HepG2 (cell line): Measurements from ENCODE around the gene CSMD2. TPM values are rescaled to one million over a fixed set of nuclear protein-coding genes. Genes with fewer than 3 reads are reported as not detected.

ENCODE experiments used
- ATAC-seq: fragments of 200-7000 bp; cut with Tn5 transposase; 3 replicates; pipeline ENCODE4 v1.9.1; 2020; ENCODE audit warnings: mild to moderate bottlenecking, moderate library complexity
- BruUV-seq: library from RNA; stranded (reverse); fragments of 400-500 nt; replicated peaks from 2 replicates; lab custom pipeline; 2021; lab: Mats Ljungman, UMichigan
- CTCF ChIA-PET: fragments of 300-600 bp; formaldehyde crosslinking; extraction: SDS; loops from one replicate; lab custom pipeline; 2021; ENCODE audit warnings: low total read pairs, inconsistent platforms, low intra/inter-chr PET ratio; lab: Yijun Ruan, JAX
- POLR2A ChIA-PET: fragments of 350-600 bp; sonication (Branson Sonifier 250); formaldehyde crosslinking; loops from one replicate; lab custom pipeline; 2020; ENCODE audit warnings: antibody characterized with exemption, inconsistent platforms; lab: Yijun Ruan, JAX
- DNase-seq: peaks from one replicate; pipeline ENCODE4 v3.0.0-alpha.2; 2015; ENCODE audit warnings: low spot score
- FAIRE-seq: peaks from 3 replicates; lab custom pipeline; 2011; peaks lifted over from hg19 to GRCh38; lab: Jason Lieb, UNC
- H2AFZ ChIP-seq: one replicate; pipeline ENCODE4 v1.6.1; 2011; ENCODE audit warnings: low read length, inconsistent platforms
- H3K27ac ChIP-seq: fragments of 300-600 bp; 3 replicates; pipeline ENCODE4 v1.8.0; 2011; ENCODE audit warnings: mixed run types, mild to moderate bottlenecking, mixed read lengths, low read length, inconsistent platforms; ENCODE audit not compliant: insufficient read depth; ENCODE audit errors: extremely low read length
- H3K27me3 ChIP-seq, 2 experiments: fragments of 200-600 bp in 1 of 2; 2 replicates in 1 of 2; 3 replicates in 1 of 2; pipeline versions ENCODE4 v1.6.0 to v1.8.0; 2011; ENCODE audit warnings: low read length in 2 of 2, mild to moderate bottlenecking in 2 of 2, moderate library complexity in 2 of 2, inconsistent platforms in 1 of 2; ENCODE audit not compliant: insufficient read depth in 2 of 2, control insufficient read depth in 1 of 2
- H3K36me3 ChIP-seq, 2 experiments: fragments of 200-600 bp in 1 of 2; replicated peaks in 1 of 2; 2 replicates in 1 of 2; 3 replicates in 1 of 2; pipeline versions ENCODE4 v1.5.1 to v1.8.0; 2011; ENCODE audit warnings: low read length in 2 of 2, inconsistent platforms in 1 of 2; ENCODE audit not compliant: insufficient read depth in 2 of 2, control insufficient read depth in 1 of 2
- H3K4me1 ChIP-seq: 2 replicates; pipeline ENCODE4 v1.5.1; 2012; ENCODE audit warnings: low read length, inconsistent platforms; ENCODE audit not compliant: insufficient read depth
- H3K4me2 ChIP-seq: 2 replicates; pipeline ENCODE4 v1.6.0; 2011; ENCODE audit warnings: low read depth, low read length, inconsistent platforms
- H3K4me3 ChIP-seq, 3 experiments: fragments of 200-600 bp in 1 of 3; sonication (generic), shearing (Covaris generic) in 1 of 3; replicated peaks in 1 of 3; 2 replicates each; pipeline ENCODE4 v1.5.1; 2011 to 2016; ENCODE audit warnings: low read length in 3 of 3, inconsistent platforms in 2 of 3, low read depth in 2 of 3, mild to moderate bottlenecking in 2 of 3, control low read depth in 1 of 3, mixed read lengths in 1 of 3; ENCODE audit not compliant: insufficient read depth in 1 of 3
- H3K79me2 ChIP-seq: one replicate; pipeline ENCODE4 v1.6.1; 2011; ENCODE audit warnings: low read length, inconsistent platforms; ENCODE audit not compliant: insufficient read depth
- H3K9ac ChIP-seq: 2 replicates; pipeline ENCODE4 v1.6.0; 2011; ENCODE audit warnings: mild to moderate bottlenecking, low read depth, low read length, inconsistent platforms; ENCODE audit not compliant: insufficient read depth
- H3K9me3 ChIP-seq: 2 replicates; pipeline ENCODE4 v1.5.1; 2012; ENCODE audit warnings: mild to moderate bottlenecking, low read length
- H4K20me1 ChIP-seq: 2 replicates; pipeline ENCODE4 v1.6.0; 2011; ENCODE audit warnings: inconsistent platforms, mild to moderate bottlenecking, low read length, moderate library complexity; ENCODE audit not compliant: insufficient read depth
- HMGXB3 ChIP-seq: sonication (generic); formaldehyde crosslinking; IDR thresholded peaks from 2 replicates; pipeline ENCODE4 v1.4.0; 2020; ENCODE audit warnings: missing genetic modification reagents, borderline replicate concordance
- ZBTB14 ChIP-seq: sonication (generic); formaldehyde crosslinking; IDR thresholded peaks from 2 replicates; pipeline ENCODE4 v1.4.0; 2020; ENCODE audit warnings: missing genetic modification reagents
- ZNF256 ChIP-seq: sonication (generic); formaldehyde crosslinking; conservative IDR thresholded peaks from 2 replicates; pipeline ENCODE4 v1.4.0; 2020; ENCODE audit warnings: missing genetic modification reagents
- WGBS: methylation state at CpG from one replicate; pipeline ENCODE4 v1.1.6; 2017; ENCODE audit warnings: low lambda C conversion rate; 5-methylcytosine and 5-hydroxymethylcytosine counted together
- in situ Hi-C: cut with HindIII; loops from 2 replicates; pipeline ENCODE4 v1.10.0; 2017; ENCODE audit warnings: low pct_unique_long_range_greater_than_20kb; ENCODE audit not compliant: extremely low pct_ligation_motif_present
- intact Hi-C: fragments of 100-400 bp; cut with micrococcal nuclease; formaldehyde crosslinking; loops from one replicate; pipeline ENCODE4 v1.10.0; 2022; ENCODE audit not compliant: unreplicated experiment
- polyA plus RNA-seq, 8 experiments: library from polyadenylated mRNA; depleted of rRNA in 3 of 8; stranded (reverse) in 7 of 8; unstranded in 1 of 8; fragments of >200 nt; fragmentation: Illumina TruSeq in 4 of 8; extraction: Trizol in 4 of 8; gene quantifications; 2 replicates each; pipeline versions ENCODE4 v1.2.1 to v1.2.3, GENCODE V29; 2011 to 2016; ENCODE audit warnings: low read depth in 4 of 8, missing spikeins in 1 of 8, mixed read lengths in 1 of 8; ENCODE audit not compliant: insufficient read depth in 1 of 8
- total RNA-seq, 5 experiments: library from RNA; depleted of rRNA; stranded (reverse); fragments of >200 nt; fragmentation: Illumina TruSeq; extraction: Trizol; gene quantifications; 2 replicates each; pipeline ENCODE4 v1.2.3, GENCODE V29; 2016; ENCODE audit warnings: low read depth in 1 of 5

Gene CSMD2
- total and polyA plus RNA-seq, 2 of the 13 experiments (the other 11 are each of a cell fraction or from before 2014, with no cell fraction given) = not detected

GRCh38 chr1:33943978-33944377 is 221.1 kb downstream of the CSMD2 start:
- POLR2A ChIA-PET = no interaction called here
- H4K20me1 ChIP-seq = no peaks in the 10 kb centered on the region
- FAIRE-seq = no peak
- H3K4me3 ChIP-seq = no peak overlapping the region
- no peaks in the 10 kb centered on the region for H3K79me2 ChIP-seq
- intact Hi-C loops = no loop called here
- no peak overlapping the region for H3K4me2 ChIP-seq
- H3K4me1 ChIP-seq = no peaks in the 10 kb centered on the region
- BruUV-seq = no TSS peak
- ATAC-seq = no peak
- no peak overlapping the region for H3K9ac ChIP-seq
- H3K27ac ChIP-seq = no peak overlapping the region
- 2% methylated on average over 3 of the region's 3 CpGs for WGBS
- TF ChIP-seq ZNF256 (CRISPR knock-in tag) (no peak), ZBTB14 (CRISPR knock-in tag) (no peak)
- H3K36me3 ChIP-seq = no peaks in the 10 kb centered on the region
- in situ Hi-C loops = no loop called here
- CTCF ChIA-PET = no interaction called here
- DNase-seq = no peak
- no peak overlapping the region for H2AFZ ChIP-seq
- peaks cover 3% of the 10 kb centered on the region for H3K9me3 ChIP-seq
- no peaks in the 10 kb centered on the region for H3K27me3 ChIP-seq

GRCh38 chr1:33932871-33933270 is 232.2 kb downstream of the CSMD2 start:
- H3K4me3 ChIP-seq = no peak overlapping the region
- peaks cover 10% of the 10 kb centered on the region for H3K9me3 ChIP-seq
- H3K36me3 ChIP-seq = no peaks in the 10 kb centered on the region
- H3K79me2 ChIP-seq = no peaks in the 10 kb centered on the region
- H3K9ac ChIP-seq = no peak overlapping the region
- no peak overlapping the region for H3K4me2 ChIP-seq
- no peak for DNase-seq
- no peak for ATAC-seq
- in situ Hi-C loops = no loop called here
- H2AFZ ChIP-seq = no peak overlapping the region
- no peak overlapping the region for H3K27ac ChIP-seq
- 0% methylated on average over 3 of the region's 3 CpGs for WGBS
- BruUV-seq = no TSS peak
- POLR2A ChIA-PET = no interaction called here
- no peak for FAIRE-seq
- H4K20me1 ChIP-seq = no peaks in the 10 kb centered on the region
- TF ChIP-seq HMGXB3 (CRISPR knock-in tag) = no peak
- CTCF ChIA-PET = no interaction called here
- intact Hi-C loops = no loop called here
- no peaks in the 10 kb centered on the region for H3K4me1 ChIP-seq
- H3K27me3 ChIP-seq = no peaks in the 10 kb centered on the region; a peak in 1 of 5 replicates
